ENCODE measurements around the gene OTOF. TPM values are rescaled to one million over a fixed set of nuclear protein-coding genes. Genes with fewer than 3 reads are reported as not detected.

The OTOF gene
- total RNA-seq, 1 experiment from 2014 or later = 0.26 TPM

DNA sequence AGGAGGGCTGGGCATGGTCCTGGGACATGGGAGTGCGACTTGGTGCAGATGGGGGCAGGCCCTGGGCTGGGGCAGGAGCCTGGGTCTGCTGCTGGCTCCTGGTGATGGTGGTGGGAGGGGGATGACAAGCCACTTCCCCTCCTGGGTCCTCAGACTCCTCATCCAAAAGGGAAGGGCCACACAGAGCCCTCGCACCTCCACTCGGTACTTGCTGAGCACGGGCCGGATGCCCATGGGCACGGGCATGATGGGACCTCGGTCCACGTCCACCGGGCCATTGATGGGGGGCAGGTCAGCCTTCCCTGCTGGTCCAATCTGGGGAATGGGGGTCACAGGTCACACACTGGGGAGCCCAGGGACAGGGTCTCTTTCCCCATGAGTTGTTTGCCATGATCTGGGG is 4.1 kb downstream of the OTOF start (continued):
- TF ChIP-seq KAT7 (CRISPR knock-in tag; IDR thresholded peaks at IDR 0.05; ENCODE audit: borderline replicate concordance) = no peak

DNA sequence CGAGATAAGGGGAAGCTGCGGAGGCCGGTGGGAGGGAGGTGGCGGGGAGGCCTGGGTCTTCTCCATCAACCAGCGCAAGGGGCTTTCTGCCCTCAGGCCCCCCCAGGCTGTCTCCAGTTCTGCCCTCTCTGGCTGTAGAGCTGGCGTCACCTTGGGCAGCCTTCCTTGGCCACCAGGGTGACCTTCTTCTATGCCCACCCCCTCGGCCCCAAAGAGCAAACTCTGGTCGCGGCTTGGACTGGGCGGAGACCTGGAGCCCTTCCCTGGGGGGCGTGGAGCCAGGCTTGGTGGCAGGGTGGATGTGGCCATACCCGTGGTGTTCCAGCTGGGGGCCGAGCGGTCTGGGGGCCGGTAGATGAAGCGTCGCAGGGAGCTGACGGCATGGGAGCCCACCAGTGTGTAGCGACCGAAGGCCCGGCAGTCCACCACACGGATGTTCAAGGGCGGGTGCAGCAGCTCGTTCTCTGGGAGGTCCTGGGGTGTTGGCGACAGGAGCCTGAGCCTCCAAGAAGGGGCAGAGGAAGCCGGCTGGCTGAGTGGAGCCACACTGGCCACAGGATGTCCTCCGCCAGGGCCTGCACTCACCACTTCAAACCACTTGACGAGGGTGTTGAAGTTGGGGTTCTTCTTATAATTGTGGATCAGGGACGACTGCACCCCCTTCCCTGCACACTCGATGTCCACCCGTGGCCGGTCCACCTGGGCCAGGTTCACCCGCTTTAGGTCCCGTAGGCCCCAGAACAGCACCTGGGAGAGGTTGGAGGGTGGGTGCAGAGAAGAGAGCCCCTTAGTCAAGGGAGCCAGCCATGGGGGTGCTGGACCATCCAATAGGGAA is 4.9 kb downstream of the OTOF start:
- Mint-ChIP-seq H3K36me3 (no peaks in the 10 kb centered on the region), H3K27ac (no peak overlapping the region), H3K27me3 (ENCODE audit: low read depth) (no peaks in the 10 kb centered on the region), H3K9me3 (peaks cover 9% of the 10 kb centered on the region; the same call in 1 of the 2 replicates), H3K4me3 (no peak overlapping the region), H3K4me1 (peaks cover 4% of the 10 kb centered on the region)
- DNase-seq (ENCODE audit: low spot score) (no peak), ATAC-seq (no peak)
- TF ChIP-seq GRHL2 (CRISPR knock-in tag; IDR thresholded peaks at IDR 0.05; ENCODE audit: insufficient replicate concordance, severe bottlenecking) = no peak
- TF ChIP-seq CBFB (CRISPR knock-in tag; IDR thresholded peaks at IDR 0.05; ENCODE audit: low read depth) = no peak
- TF ChIP-seq NR2C2 (CRISPR knock-in tag; IDR thresholded peaks at IDR 0.05) = no peak
- no peak for TF ChIP-seq FOXJ3 (CRISPR knock-in tag; IDR thresholded peaks at IDR 0.05; ENCODE audit: borderline replicate concordance)
- no peak for TF ChIP-seq ZBTB21 (CRISPR knock-in tag; IDR thresholded peaks at IDR 0.05; ENCODE audit: borderline replicate concordance)
- no peak for TF ChIP-seq ZNF423 (CRISPR knock-in tag; IDR thresholded peaks at IDR 0.05)
- TF ChIP-seq, protein P1, sequence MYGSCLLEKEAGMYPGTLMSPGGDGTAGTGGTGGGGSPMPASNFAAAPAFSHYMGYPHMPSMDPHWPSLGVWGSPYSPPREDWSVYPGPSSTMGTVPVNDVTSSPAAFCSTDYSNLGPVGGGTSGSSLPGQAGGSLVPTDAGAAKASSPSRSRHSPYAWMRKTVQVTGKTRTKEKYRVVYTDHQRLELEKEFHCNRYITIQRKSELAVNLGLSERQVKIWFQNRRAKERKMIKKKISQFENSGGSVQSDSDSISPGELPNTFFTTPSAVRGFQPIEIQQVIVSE (CRISPR knock-in tag; IDR thresholded peaks at IDR 0.05; ENCODE audit: borderline replicate concordance) = no peak
- TF ChIP-seq, protein P2, sequence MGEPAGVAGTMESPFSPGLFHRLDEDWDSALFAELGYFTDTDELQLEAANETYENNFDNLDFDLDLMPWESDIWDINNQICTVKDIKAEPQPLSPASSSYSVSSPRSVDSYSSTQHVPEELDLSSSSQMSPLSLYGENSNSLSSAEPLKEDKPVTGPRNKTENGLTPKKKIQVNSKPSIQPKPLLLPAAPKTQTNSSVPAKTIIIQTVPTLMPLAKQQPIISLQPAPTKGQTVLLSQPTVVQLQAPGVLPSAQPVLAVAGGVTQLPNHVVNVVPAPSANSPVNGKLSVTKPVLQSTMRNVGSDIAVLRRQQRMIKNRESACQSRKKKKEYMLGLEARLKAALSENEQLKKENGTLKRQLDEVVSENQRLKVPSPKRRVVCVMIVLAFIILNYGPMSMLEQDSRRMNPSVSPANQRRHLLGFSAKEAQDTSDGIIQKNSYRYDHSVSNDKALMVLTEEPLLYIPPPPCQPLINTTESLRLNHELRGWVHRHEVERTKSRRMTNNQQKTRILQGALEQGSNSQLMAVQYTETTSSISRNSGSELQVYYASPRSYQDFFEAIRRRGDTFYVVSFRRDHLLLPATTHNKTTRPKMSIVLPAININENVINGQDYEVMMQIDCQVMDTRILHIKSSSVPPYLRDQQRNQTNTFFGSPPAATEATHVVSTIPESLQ (CRISPR knock-in tag; IDR thresholded peaks at IDR 0.05) = no peak
- TF ChIP-seq, protein P3, sequence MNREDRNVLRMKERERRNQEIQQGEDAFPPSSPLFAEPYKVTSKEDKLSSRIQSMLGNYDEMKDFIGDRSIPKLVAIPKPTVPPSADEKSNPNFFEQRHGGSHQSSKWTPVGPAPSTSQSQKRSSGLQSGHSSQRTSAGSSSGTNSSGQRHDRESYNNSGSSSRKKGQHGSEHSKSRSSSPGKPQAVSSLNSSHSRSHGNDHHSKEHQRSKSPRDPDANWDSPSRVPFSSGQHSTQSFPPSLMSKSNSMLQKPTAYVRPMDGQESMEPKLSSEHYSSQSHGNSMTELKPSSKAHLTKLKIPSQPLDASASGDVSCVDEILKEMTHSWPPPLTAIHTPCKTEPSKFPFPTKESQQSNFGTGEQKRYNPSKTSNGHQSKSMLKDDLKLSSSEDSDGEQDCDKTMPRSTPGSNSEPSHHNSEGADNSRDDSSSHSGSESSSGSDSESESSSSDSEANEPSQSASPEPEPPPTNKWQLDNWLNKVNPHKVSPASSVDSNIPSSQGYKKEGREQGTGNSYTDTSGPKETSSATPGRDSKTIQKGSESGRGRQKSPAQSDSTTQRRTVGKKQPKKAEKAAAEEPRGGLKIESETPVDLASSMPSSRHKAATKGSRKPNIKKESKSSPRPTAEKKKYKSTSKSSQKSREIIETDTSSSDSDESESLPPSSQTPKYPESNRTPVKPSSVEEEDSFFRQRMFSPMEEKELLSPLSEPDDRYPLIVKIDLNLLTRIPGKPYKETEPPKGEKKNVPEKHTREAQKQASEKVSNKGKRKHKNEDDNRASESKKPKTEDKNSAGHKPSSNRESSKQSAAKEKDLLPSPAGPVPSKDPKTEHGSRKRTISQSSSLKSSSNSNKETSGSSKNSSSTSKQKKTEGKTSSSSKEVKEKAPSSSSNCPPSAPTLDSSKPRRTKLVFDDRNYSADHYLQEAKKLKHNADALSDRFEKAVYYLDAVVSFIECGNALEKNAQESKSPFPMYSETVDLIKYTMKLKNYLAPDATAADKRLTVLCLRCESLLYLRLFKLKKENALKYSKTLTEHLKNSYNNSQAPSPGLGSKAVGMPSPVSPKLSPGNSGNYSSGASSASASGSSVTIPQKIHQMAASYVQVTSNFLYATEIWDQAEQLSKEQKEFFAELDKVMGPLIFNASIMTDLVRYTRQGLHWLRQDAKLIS (CRISPR knock-in tag; IDR thresholded peaks at IDR 0.05; ENCODE audit: borderline replicate concordance) = no peak
- TF ChIP-seq ZNF317 (CRISPR knock-in tag; IDR thresholded peaks at IDR 0.05; ENCODE audit: borderline replicate concordance, low read depth) = no peak
- TF ChIP-seq, protein P4, sequence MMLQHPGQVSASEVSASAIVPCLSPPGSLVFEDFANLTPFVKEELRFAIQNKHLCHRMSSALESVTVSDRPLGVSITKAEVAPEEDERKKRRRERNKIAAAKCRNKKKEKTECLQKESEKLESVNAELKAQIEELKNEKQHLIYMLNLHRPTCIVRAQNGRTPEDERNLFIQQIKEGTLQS (CRISPR knock-in tag; conservative IDR thresholded peaks at IDR 0.05) = no peak
- TF ChIP-seq GTF2I (CRISPR knock-in tag; conservative IDR thresholded peaks at IDR 0.05) = no peak
- TF ChIP-seq, protein P5, sequence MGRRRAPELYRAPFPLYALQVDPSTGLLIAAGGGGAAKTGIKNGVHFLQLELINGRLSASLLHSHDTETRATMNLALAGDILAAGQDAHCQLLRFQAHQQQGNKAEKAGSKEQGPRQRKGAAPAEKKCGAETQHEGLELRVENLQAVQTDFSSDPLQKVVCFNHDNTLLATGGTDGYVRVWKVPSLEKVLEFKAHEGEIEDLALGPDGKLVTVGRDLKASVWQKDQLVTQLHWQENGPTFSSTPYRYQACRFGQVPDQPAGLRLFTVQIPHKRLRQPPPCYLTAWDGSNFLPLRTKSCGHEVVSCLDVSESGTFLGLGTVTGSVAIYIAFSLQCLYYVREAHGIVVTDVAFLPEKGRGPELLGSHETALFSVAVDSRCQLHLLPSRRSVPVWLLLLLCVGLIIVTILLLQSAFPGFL (CRISPR knock-in tag; IDR thresholded peaks at IDR 0.05; ENCODE audit: borderline replicate concordance) = no peak
- no peak for TF ChIP-seq ZNF671 (CRISPR knock-in tag; IDR thresholded peaks at IDR 0.05)
- ChIA-PET CTCF (interaction anchor here (0.6 to 4.9 kb wide), 5 partner anchors 10 to 153 kb away, joined by 3 to 41 read pairs (median 3); no protein-coding TSS in a partner anchor), POLR2A (no interaction called here)
